OCI-LY1 (cell line): ENCODE results near the gene MECR.

Experiments
- CTCF ChIP-seq: fragments of 200-600 bp; sonication (generic), shearing (Covaris generic); IDR thresholded peaks from 2 replicates; pipeline ENCODE4 v1.5.1; 2017; ENCODE audit warnings: mild to moderate bottlenecking, antibody characterized with exemption, low read length, moderate library complexity, mixed read lengths
- EZH2 ChIP-seq: fragments of 200-600 bp; sonication (generic), shearing (Covaris generic); IDR thresholded peaks from 2 replicates; pipeline ENCODE4 v1.8.0; 2017; ENCODE audit warnings: borderline replicate concordance, mixed run types, mild to moderate bottlenecking, antibody characterized with exemption, low read length, moderate library complexity, mixed read lengths

DNA sequence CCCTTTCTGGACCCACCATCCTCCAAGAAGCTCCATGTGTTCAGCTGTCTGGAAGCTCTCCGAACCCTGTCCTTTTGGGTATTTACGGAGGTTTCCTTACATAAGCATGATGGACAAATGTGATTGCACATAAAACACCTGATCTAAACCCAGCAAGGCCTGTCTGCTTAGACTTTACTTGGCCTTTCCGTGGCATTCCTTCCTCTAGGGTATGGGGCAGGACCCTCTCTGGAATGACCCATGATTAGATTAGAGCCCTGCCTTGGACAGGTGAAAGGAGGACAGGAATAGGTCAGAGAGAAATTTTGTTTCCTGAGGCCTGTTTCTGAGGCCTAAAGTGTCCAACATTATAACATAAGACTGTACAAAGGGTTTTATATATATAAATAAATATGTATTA lies 22.4 kb upstream of the MECR start:
- TF ChIP-seq EZH2, result no peak
- TF ChIP-seq CTCF, result no peak
